ENCODE results near the gene REG4.
"Not testable (repeated sequence)": the region's sequence is repeated elsewhere in the genome, so short reads cannot be mapped to it uniquely, and the experiment has no call there.

The REG4 gene

DNA sequence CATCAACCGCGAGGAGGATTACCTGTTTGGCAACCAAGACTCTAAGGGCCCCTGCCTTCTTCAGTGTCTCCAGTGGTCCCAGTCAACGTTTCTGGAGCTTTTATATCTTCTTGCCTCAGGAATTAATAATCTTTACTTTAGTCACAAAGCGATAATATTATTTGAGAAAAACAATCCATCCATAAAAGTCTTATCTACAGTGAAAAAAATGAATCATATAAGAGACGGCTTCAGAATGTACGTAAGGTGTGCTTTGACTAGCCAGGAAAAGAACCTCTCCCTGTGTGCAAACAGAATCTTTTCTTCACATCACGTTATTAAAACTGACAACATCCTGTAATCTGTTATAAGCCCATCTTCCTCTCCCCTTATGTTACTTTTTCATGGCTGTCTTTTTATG, at the start of gene REG4:
REG4 (minus strand) TSS at position 74 of the 400 bp plus-strand sequence. CDS start 2,691 bp downstream, outside the sequence.
- DNase-seq = no peak

DNA sequence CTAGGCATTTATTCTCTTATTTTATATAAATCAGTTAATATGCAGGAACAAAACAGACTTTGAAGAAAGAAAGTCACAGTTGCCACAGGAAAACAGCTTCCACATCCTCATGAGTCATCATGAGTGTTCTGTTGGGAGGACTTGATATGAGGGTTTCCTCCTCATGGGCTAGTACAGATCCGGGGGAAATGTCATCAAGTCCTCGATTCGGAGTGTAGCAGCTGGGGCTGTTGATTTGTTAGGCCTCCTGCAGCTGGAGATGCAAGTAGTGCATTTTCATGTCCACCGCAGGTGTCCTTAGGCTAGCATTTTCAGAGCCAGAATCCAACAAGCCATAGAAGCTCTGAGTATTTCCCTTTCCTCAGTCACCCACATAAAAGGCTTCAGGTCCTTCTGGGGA, 48.4 kb upstream of the REG4 start:
- peak; percentile 28 for DNase-seq

DNA sequence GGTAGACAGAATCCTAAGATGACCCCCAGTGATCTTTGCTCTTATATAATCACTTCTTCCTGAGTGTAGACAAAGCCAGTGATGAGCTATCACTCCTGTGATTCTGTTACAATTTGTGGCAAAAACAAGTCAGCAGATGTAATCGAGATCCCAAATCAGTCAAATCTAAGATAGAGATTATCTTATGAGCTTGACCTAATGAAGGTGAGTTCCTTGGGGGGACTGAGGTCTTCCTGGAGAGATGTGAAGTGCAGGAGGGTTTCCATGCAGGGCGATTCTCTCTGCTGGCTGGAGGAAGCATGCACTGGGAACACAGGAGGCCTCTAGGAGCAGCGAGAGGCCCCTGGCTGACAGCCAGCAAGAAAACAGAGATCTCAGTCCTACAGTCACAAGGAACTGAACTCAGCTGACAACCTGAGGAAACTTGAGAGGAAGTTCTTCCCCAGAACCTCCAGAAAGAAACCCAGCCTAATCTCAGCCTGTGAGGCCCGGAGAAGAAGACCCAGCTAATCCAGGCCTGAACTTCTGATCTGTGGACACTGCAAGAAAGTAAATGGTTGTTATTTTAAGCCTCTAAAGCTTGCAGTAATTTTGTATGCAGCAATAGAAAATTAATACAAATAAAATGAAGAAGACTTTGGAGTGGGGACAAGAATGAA, 47.4 kb upstream of the REG4 start:
- DNase-seq = not testable (repeated sequence)

DNA sequence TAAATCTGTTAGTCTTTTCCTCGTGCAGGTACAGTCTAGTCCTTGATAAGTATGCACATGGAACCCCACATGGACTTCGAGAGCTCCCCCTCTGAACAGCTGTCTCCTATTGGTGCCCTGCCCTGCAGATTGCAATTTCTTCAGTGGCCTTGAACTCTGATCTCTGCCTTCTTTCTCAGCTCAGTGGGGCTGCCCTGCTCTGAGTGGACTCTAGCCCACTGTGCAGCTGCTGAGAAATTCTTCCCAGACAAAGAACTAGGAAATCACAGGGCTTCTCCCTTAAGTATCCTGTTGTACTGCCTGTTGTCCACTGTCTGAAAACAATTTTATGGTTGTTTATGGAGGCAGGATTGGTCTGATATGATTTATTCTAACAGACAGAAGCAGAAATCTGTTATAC, 46.9 kb upstream of the REG4 start:
- no peak for DNase-seq

- DNase-seq = no peak
Observed at GRCh38 chr1:119853155-119853554, 41.9 kb upstream of the REG4 start.

GRCh38 chr1:119844206-119844605, 32.9 kb upstream of the REG4 start:
- DNase-seq = not testable (repeated sequence)

GRCh38 chr1:119841306-119841705, 30.0 kb upstream of the REG4 start:
- DNase-seq = no peak

- DNase-seq = no peak
Observed at GRCh38 chr1:119840745-119841144, 29.5 kb upstream of the REG4 start.

DNA sequence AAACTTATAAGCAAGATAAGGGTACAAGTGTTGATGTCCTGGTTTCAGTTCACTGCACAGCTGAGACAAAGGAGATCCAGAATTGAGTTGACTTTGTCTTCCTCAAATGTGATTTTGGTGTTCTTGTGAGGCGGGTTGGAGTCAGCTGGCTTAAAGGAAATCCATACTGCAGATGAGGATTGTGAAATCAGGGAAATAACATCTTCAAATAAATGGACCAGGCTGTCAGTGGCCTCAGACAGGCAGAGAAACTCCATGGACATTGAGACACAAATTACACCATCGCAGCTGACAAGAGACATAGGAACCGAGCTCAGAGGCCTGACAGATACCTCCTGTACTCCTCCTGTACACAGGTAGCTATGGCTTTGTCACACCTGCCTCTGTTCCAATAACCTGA, 27.0 kb upstream of the REG4 start:
- no peak for DNase-seq

GRCh38 chr1:119834990-119835389, 23.7 kb upstream of the REG4 start:
- DNase-seq = peak; percentile 39

DNA sequence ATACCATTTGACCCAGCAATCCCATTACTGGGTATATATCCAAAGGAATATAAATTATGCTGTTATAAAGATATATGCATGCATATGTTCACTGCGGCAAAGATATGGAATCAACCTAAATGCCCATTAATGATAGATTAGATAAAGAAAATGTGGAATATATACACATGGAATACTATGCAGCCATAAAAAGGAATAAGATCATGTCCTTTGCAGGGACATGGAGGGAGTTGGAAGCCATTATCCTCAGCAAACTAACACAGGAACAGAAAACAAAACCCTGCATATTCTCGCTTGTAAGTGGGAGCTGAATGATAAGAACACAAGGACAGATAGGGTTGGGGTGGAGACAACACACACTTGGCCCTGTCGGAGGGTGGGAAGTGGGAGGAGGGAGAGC, 19.8 kb upstream of the REG4 start:
- DNase-seq = no peak

GRCh38 chr1:119829625-119830024, 18.4 kb upstream of the REG4 start:
- DNase-seq = peak; percentile 94

DNA sequence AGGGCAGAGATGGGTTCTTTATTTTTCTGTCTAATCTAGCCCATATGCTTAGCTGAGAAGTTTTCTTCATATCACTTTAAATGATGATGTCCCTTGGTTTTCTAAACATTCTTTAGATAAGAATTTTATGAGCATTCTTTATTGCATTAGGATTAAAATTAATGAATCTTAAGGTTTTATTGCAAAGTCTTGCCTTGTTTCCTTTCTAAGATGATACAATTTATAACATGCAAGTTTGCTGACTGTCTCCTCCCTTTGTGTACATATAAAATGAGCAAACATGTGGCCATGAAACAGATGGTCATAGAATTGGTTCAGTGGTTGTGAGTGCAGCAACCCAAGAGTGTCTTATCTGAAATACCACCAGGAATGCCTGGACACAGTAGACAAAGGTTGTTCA, 17.7 kb upstream of the REG4 start:
- not testable (repeated sequence) for DNase-seq

- no peak for DNase-seq
Observed at GRCh38 chr1:119828266-119828665, 17.0 kb upstream of the REG4 start.

- DNase-seq = no peak
Observed at GRCh38 chr1:119827010-119827409, 15.8 kb upstream of the REG4 start.

- DNase-seq = no peak
Observed at GRCh38 chr1:119822406-119822805, 11.1 kb upstream of the REG4 start.

- no peak for DNase-seq
Observed at GRCh38 chr1:119818181-119818580, 6.9 kb upstream of the REG4 start.

GRCh38 chr1:119816407-119816806, 5.1 kb upstream of the REG4 start:
- no peak for DNase-seq

- no peak for DNase-seq
Observed at GRCh38 chr1:119815928-119816327, 4.7 kb upstream of the REG4 start.

GRCh38 chr1:119815361-119815760, 4.1 kb upstream of the REG4 start:
- DNase-seq = no peak

GRCh38 chr1:119814288-119814687, 3.0 kb upstream of the REG4 start:
- DNase-seq = no peak

- no peak for DNase-seq
Observed at GRCh38 chr1:119811985-119812557, 811 bp upstream of the REG4 start.

DNA sequence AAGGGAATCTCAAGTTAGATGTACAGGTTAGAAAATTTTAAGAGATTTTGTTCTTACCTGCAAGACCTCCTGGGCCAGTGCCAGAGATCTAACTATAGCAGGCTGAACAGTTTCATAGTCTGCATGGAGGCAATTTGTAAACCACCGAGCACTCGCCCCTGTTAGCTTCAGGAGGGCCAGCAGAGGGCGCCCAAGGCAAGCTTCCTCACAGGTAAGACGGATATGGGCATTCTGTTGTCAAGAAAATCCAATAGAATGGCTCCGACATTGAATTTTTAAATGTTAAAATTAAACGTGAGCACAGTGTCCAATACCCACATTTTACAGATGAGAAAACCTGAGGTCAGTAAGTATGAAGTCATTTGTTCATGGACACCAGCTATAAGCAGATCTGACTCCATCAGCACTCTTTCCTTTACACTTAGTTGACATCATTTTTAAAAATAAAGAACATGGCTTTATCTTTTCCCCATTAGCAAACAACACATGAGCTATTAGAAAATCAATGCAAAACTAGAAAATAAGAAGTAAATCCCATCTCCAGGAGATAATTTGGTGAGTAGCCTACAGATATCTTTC, 2.2 kb downstream of the REG4 start:
- DNase-seq = peak; percentile 88

DNA sequence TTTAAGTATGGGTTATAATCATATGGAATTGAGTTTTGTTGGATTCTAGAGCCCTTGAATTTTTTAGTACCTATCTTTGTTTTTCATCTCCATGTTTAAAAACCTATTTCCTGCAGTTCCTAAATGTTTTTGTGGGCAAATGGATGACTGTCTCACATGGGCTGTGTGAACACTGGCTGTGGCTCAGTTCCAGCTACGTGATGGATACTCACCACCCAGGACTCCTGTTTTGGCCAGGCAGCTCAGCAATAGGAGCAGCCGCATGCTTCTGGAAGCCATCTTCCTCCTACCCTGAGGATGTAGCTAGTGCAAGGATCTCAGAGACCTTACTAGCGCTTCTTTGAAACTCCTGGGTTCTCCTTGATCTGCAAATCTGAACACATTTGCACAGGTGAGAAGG, 2.8 kb downstream of the REG4 start:
- no peak for DNase-seq

DNA sequence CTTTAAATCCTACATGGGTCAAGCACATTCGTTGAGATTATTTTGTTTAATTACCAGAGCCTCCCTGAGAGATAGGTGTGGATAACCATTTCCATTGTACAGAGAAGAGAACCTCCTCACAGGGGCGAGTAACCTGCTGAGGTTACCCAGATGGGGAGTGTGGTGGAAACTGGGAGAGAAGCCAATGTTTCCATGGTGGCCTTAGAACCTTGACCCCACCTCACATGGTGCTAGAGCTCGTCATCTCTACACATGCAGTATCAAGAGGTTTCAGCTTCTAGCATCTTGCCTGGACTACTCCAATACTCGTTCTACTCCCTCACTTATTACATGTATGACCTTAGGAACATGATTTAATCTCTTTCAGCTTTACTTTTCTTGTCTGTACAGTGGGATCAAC, 4.8 kb downstream of the REG4 start:
- no peak for DNase-seq
